Glomerular visceral epithelial cell (primary cell): ENCODE data around the gene POGK.

Experiments
- DNase-seq: peaks from one replicate; pipeline ENCODE4 v3.0.0-alpha.2; 2016; ENCODE audit errors: extremely low spot score

Gene POGK

GRCh38 chr1:166903232-166903631 is 64.0 kb downstream of the POGK start:
- no peak for DNase-seq

GRCh38 chr1:166905136-166905535 is 65.9 kb downstream of the POGK start:
- peak; percentile 32 for DNase-seq

- peak; percentile 95 for DNase-seq
Measured at GRCh38 chr1:166905900-166906299, 66.6 kb downstream of the POGK start.
